H54 (cell line): ENCODE results near the gene MAMSTR.

Experiments used
- DNase-seq: peaks from one replicate; pipeline ENCODE4 v3.0.0; 2011; ENCODE audit warnings: low spot score, mixed read lengths; ENCODE audit not compliant: insufficient read length
- FAIRE-seq: peaks from 3 replicates; lab custom pipeline; 2011; peaks lifted over from hg19 to GRCh38; lab: Jason Lieb, UNC
- POLR2A ChIP-seq: IDR thresholded peaks from 2 replicates; pipeline ENCODE4 v1.6.1; 2011; ENCODE audit warnings: low read depth, mild to moderate bottlenecking, low read length

The MAMSTR gene

DNA sequence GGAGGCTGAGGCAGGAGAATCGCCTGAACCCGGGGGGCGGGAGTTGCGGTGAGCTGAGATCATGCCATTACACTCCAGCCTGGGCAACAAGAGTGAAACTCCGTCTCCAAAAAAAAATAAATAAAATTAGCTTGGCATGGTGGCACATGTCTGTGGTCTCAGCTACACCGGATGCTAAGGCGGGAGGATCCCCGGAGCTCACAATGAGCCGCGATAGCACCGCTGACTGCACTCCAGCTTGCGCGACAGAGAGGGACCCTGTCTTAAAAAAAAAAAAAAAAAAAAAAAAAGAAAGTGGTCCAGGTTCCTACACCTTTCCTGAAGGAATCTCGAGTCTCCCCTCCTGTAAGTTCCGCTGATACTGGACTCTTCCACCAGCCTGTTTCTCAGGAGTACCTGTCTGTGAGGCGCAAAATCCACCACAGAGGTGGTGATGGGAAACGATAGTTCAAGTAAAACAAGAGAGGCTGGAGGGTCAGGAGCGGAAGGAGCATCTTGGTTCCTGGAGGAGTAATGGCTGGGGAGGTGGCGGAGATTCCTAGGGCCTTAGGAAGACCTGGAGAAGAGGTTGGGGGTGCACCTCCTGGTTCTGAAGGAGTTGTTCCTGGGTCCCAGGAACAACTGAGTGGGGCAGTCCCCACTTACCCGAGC is 32.4 kb upstream of the MAMSTR start:
- FAIRE-seq (no peak), DNase-seq (no peak)
- no peak for TF ChIP-seq POLR2A

DNA sequence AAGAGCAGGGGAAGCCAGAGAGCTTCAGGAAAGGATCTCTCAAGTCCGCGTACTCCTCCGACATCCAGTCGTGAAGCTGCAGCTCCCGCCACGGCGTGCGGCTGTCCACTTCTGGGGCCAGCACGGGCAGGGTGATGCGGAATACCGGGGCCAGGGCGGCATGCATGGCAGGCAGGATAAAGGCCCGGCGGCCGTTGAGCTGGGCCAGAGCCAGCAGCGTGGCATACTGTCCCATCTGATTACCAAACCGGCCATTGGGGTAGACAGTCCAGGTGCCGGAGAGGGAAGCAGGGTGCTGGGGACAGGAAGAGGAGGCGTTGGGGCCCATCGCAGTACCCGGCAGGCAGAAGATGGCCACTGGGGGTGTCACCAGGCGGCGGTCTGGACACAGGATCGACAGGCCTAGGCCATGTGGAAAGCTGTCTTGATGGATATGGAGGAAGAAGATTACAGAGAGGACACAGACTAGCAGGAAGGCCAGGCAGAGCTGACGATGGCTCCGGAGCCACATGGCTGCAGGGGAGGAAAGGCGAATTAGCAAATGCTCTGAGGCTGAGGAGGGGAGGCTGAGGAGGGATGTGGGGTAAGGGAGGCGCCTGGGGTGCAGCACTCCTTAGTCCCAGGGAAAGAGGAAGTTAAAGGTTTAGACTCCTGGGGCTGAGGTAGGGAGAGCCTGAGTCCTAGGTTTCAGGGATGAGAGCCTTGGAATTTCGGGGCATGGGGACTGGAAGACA is 31.4 kb upstream of the MAMSTR start:
- FAIRE-seq (no peak), DNase-seq (no peak)
- no peak for TF ChIP-seq POLR2A

DNA sequence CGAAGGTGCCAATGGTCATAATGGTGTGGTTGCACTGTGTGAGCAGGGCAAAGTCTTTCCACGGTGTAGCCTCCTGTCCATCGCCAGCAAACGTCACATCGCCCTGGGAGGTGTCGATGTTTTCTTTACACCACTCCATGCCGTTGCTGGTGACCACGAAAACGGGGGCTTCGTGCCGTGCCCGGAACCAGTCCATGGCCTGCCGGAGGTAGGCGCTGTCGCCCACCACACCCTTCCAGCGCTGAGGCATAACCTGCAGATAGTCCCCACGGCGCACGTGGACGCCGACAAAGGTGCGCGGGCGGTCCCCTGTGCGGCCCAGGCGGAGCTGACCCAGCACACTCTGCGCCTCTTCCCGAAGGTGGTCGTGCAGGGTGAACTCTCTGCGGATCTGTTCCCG is 30.8 kb upstream of the MAMSTR start:
- no peak for DNase-seq
- no peak for TF ChIP-seq POLR2A
- no peak for FAIRE-seq

DNA sequence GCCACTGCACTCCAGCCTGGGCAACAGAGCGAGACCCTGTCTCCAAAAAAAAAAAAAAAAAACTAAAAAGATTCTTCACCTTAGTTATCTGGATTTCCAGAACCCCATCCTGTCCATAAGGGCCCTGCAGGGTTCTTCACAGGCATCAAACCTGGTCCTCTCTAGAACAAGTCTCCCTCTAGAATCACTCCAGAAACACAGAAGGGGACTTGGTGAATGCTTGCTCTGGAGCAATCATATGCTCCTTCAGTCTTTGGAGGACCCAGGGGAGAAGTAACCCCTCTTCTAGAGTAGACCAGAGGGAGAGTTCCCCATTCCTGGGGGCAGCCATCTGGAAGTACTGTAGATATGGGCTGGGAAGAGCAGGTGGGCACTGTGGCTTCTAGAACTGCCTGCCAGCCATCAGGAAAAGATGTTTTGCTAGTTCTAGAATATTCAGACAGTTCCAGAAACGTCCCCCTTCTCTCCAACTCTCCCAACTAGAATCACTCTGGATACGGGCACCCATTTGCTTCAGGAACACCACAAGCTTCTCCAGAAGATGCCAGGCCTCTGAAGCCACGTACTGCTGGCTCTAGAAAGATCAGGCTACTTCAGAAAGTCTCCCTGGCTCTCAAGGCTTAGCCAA is 30.2 kb upstream of the MAMSTR start:
- FAIRE-seq: no peak

DNA sequence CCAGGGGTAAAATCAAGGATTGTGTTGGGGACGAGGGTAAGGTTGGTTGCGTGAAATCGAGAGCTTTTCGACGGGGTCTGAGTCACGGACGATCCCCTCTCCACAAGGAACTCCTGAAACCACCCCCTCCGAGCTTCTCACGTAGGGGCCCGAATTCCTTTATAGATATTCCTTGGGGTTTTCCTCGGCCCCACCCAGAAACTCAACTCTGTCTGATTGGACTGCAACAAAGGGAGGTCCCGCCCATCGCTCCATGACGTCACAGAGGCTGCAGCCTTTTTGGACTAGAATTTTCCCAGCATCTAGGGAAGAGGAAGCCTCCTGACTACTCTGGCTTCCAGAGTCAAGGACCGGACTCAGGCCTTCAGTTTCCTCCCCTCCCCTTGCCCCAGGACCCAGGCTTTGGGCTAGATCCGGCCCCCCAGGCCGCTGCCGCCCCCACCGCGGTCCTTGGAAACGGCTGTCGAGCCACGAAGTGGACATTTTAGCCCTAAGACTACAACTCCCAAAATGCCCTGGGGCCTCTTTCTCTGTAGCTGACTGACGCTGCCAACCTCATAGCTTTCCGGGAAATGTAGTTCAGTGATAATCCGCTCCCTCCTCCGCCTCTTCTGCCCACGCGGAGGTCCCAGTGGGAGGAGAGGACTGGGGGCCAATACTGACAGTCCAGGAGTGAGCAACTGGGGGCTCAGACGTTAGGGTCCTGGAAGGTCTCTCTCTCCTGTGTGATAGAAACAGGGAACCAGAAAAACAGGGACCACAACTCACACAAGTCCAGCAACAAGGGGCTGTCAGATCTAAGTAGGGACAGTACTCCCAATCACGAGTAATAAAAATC is 27.4 kb upstream of the MAMSTR start, which contains the start of gene IZUMO1:
Gene IZUMO1, minus strand, starts transcription at position 172 of the 838 bp plus-strand sequence. CDS start 1,050 bp downstream, outside the sequence.
- peak; percentile 52 for FAIRE-seq

More for the DNA sequence above, 30.2 kb upstream of the MAMSTR start:
- no peak for TF ChIP-seq POLR2A
- DNase-seq: no peak

DNA sequence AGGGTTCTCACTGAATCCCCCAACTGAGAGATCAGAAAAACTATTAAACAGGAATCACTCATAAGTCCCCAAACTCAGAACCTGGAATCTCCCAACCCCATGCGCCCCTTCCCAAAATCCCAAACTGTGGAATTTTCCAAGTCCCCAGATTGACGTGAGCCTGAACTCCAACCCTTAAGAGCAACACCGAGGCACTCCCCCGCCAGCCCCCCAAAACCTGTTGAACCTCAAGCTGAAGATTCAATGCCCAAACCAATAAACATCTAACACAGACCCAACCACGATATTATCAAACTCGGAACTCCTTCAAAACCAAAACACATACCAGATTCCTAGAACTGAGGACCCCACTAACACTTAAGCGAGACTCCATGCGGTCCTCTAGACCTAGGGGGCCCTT is 26.6 kb upstream of the MAMSTR start:
- no peak for DNase-seq
- no peak for TF ChIP-seq POLR2A
- FAIRE-seq: no peak

More for the DNA sequence above, 27.4 kb upstream of the MAMSTR start, which contains the start of gene IZUMO1:
- TF ChIP-seq POLR2A: no peak
- peak; percentile 87 for DNase-seq

DNA sequence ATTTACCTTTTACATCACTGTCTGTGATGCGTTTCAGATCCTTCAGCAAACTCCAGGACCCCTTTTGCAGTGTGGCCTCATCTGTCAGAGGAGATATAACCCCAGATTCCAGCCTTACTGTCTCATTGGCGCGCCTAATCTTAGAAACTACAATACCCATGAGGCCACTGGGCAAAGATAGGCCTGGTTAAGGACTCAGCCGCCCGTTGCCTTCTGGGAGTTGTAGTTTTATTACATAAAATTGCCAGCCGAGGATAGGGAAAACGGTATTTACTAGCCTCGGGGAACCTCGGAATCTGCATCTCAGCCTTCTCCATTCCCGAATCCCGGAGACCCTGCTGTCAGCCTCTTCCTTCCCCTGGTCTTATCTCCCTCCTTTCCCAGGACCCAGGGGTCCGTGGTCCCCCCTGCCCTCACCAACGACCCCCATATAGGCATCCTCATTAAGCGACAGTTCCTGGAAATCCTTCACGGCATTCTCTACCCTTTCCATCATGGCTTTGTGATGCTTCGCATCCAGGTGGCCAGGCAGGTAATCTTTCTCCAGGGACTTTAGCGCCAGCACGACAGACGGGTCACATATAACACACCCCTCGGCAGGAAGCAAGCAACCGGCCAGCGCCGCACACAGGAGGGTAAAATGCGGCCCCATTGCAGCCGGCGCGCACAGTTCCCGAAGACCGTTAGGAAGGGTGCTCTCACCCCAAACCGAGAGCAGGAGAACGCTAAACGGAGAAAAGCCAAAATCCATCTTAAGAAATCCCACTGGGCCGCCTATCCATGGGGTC is 25.9 kb upstream of the MAMSTR start:
- TF ChIP-seq POLR2A: no peak
- no peak for FAIRE-seq
- DNase-seq: no peak

DNA sequence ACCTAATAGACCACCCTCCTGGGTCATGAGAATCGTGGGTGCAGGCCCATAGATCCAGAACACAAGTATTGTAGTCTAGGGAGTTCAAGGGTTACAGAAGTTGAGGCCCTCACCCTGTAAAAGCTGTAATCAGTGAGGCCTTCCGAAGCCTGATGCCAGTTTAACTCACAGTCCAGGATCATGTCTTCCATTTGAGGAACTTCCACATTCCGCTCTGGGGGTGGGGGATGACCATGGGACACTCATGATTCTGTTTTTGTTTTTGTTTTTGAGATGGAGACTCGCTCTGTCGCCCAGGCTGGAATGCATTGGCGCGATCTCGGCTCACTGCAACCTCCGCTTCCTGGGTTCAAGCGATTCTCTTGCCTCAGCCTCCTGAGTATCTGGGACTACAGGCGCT is 22.6 kb upstream of the MAMSTR start:
- FAIRE-seq (no peak), DNase-seq (no peak)
- TF ChIP-seq POLR2A: no peak

DNA sequence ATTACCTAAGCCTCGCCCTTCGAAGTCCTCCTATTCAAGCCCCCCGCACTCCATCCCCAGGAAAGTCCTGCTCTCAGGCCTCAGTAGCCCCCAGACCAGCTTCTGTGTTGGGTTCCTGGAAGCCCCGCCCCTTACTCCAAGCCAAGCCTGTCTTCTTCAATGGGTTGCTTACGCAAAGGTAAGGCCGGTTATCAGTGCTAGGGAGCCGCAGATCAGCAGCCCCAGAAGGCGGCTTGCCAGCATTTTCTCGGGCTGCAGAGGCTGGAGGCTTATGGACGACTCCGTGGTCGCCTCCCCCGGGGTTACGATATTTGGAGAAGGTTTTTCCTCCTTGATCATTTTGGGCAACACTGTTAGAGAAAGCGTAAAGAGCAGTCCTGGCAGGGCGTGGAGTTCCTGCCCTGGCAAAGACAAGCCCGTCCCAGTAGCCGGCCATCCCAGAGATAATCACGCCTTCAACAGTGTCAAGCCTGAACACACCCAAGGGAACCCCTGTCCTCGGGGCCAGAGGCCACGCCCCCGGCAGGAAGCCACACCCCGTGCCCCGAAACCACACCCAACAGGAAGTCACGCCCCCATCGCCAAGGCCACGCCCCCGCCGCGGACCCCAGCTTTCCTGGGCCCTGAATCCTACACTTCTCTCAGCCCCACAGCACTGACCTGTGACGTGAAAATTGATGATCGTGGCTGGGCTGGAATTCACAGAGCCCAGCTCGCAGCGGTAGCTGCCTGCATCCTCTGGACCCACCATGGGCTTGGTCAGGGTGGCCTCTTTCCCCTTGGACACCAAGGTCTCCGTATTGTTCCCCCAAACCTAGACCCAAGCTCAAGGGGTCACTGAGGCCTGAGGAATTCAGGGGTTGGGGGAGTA is 21.8 kb upstream of the MAMSTR start:
- DNase-seq: no peak
- TF ChIP-seq POLR2A: no peak
- no peak for FAIRE-seq

DNA sequence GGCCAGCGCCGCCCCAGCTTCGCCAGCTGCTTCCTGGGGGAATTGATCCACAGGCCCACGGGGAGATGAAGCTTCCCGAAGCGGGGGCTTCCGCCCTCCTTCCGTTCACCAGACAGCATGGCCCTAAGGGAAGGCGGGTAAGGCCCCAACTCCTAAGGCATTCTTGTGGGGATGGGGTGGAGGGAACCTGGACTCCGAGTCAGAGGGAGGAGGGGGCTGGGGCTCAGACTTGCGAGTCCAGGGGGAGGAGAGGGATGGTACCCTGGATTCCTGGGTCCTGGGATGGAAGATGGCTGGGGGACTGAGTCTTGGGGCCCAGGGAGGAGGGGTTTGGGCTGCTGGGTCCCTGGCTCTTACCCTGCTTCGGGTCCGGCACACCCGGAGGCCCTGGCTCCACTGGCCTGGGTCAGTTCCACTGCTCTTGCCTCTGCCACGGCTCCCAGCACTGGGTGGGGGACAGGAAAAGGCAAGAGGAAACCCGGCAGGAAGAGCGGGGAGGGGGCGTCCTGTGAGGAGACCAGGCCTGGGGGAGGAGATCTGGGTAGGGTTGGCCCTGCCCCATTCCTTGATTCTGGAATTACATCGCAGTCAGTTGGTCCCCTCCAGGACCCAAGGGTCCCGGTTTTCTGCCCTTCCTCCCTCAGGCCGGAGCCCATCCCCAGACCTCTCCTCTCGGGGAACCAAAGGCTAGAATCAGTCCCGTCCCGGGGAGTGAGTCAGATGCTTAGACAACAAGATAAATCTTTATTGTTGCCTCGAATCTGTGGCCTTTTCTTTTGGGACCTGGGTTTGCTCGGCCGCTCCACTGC is 20.8 kb upstream of the MAMSTR start, which contains the start of gene RASIP1:
Gene RASIP1, minus strand, starts transcription at position 447 of the 809 bp plus-strand sequence. Its CDS starts 328 bp downstream, at position 119.
- DNase-seq (no peak), FAIRE-seq (no peak)
- TF ChIP-seq POLR2A: no peak
